Measurements from ENCODE around the gene BSN. TPM values are rescaled to one million over a fixed set of nuclear protein-coding genes. Genes with fewer than 3 reads are reported as not detected.

Gene BSN
- polyA plus RNA-seq, 10 donors = 0.63 to 1.2 (median 0.91) TPM

GRCh38 chr3:49654955-49655556, 100.8 kb downstream of the BSN start:
- no peak for DNase-seq

GRCh38 chr3:49655731-49656285, 101.5 kb downstream of the BSN start:
- DNase-seq = no peak

- DNase-seq = peak in 2 of 3 donors; percentile 9 to 77
Observed at GRCh38 chr3:49656541-49657112, 102.3 kb downstream of the BSN start.

- DNase-seq = no peak
Observed at GRCh38 chr3:49657208-49657915, 103.1 kb downstream of the BSN start.

GRCh38 chr3:49658711-49659110, 104.4 kb downstream of the BSN start:
- no peak for DNase-seq

GRCh38 chr3:49659756-49660155, 105.5 kb downstream of the BSN start:
- no peak for DNase-seq

- no peak for DNase-seq
Observed at GRCh38 chr3:49661281-49661680, 107.0 kb downstream of the BSN start.

GRCh38 chr3:49662021-49662420, 107.7 kb downstream of the BSN start:
- no peak for DNase-seq

GRCh38 chr3:49662720-49663413, 108.6 kb downstream of the BSN start:
- DNase-seq = no peak

GRCh38 chr3:49663831-49664230, 109.6 kb downstream of the BSN start:
- no peak for DNase-seq

- no peak for DNase-seq
Observed at GRCh38 chr3:49664300-49664699, 110.0 kb downstream of the BSN start.

GRCh38 chr3:49665822-49666519, 111.7 kb downstream of the BSN start:
- no peak for DNase-seq

- DNase-seq = no peak
Observed at GRCh38 chr3:49666592-49666991, 112.3 kb downstream of the BSN start.

- DNase-seq = no peak
Observed at GRCh38 chr3:49667701-49668413, 113.6 kb downstream of the BSN start.

GRCh38 chr3:49668414-49668797, 114.1 kb downstream of the BSN start:
- DNase-seq = no peak

GRCh38 chr3:49668861-49669260, 114.6 kb downstream of the BSN start:
- no peak for DNase-seq

- DNase-seq = no peak
Observed at GRCh38 chr3:49669352-49669751, 115.1 kb downstream of the BSN start.

GRCh38 chr3:49670940-49671290, 116.6 kb downstream of the BSN start:
- no peak for DNase-seq

GRCh38 chr3:49671291-49672288, 117.3 kb downstream of the BSN start:
- DNase-seq = peak; percentile 43 to 78 (median 66)
